DOHH2 (cell line): ENCODE results near the gene BMERB1.
A peak's percentile ranks its signal among the peaks of the same experiment; 100 is the strongest.

Source experiments
- H3F3A ChIP-seq: fragments of 200-600 bp; sonication (generic), shearing (Covaris generic); 2 replicates; pipeline ENCODE4 v1.6.0; 2016; ENCODE audit warnings: antibody characterized with exemption, mild to moderate bottlenecking; ENCODE audit not compliant: control insufficient read depth, insufficient read depth
- H3K27ac ChIP-seq: fragments of 200-600 bp; sonication (generic); 2 replicates; pipeline ENCODE4 v1.5.1; 2014; ENCODE audit warnings: low read depth, mild to moderate bottlenecking, low read length, moderate library complexity
- H3K27me3 ChIP-seq: fragments of 200-600 bp; sonication (generic); 2 replicates; pipeline ENCODE4 v1.6.1; 2014; ENCODE audit warnings: mild to moderate bottlenecking, low read length, mixed read lengths; ENCODE audit not compliant: control insufficient read depth
- H3K36me3 ChIP-seq: fragments of 200-600 bp; sonication (generic); 2 replicates; pipeline ENCODE4 v1.6.1; 2014; ENCODE audit warnings: mild to moderate bottlenecking, low read length, moderate library complexity, mixed read lengths; ENCODE audit not compliant: control insufficient read depth
- H3K4me1 ChIP-seq: fragments of 200-600 bp; sonication (generic); 2 replicates; pipeline ENCODE4 v1.6.1; 2014; ENCODE audit warnings: mild to moderate bottlenecking, low read length, mixed read lengths; ENCODE audit not compliant: control insufficient read depth
- H3K4me2 ChIP-seq: fragments of 200-600 bp; sonication (generic); 2 replicates; pipeline ENCODE4 v1.6.0; 2014; ENCODE audit warnings: mild to moderate bottlenecking, low read length, moderate library complexity
- H3K4me3 ChIP-seq: fragments of 200-600 bp; sonication (generic); 2 replicates; pipeline ENCODE4 v1.5.1; 2014; ENCODE audit warnings: mild to moderate bottlenecking, low read length, mixed read lengths
- H3K79me2 ChIP-seq: fragments of 200-600 bp; sonication (generic); 2 replicates; pipeline ENCODE4 v1.6.1; 2014; ENCODE audit warnings: mild to moderate bottlenecking, low read length, mixed read lengths; ENCODE audit not compliant: control insufficient read depth
- H3K9me2 ChIP-seq: fragments of 200-600 bp; sonication (generic); replicated peaks from 2 replicates; pipeline ENCODE4 v1.6.1; 2014; ENCODE audit warnings: mild to moderate bottlenecking, low read length, mixed read lengths; ENCODE audit not compliant: control insufficient read depth
- H3K9me3 ChIP-seq: fragments of 200-600 bp; sonication (generic); 2 replicates; pipeline ENCODE4 v1.6.1; 2014; ENCODE audit warnings: antibody characterized with exemption, low read length, mixed read lengths; ENCODE audit not compliant: control insufficient read depth, insufficient read depth
- H4K20me1 ChIP-seq: fragments of 200-600 bp; sonication (generic); 2 replicates; pipeline ENCODE4 v1.6.0; 2014; ENCODE audit warnings: low read depth, mild to moderate bottlenecking, antibody characterized with exemption, low read length, moderate library complexity; ENCODE audit not compliant: control insufficient read depth, insufficient read depth
- EZH2phosphoT487 ChIP-seq: fragments of 200-600 bp; sonication (generic); IDR thresholded peaks from 2 replicates; pipeline ENCODE4 v1.6.1; 2017; ENCODE audit warnings: borderline replicate concordance, mild to moderate bottlenecking, antibody characterized with exemption, low read length, moderate library complexity, mixed read lengths
- TF ChIP-seq, protein P1 (sequence below): fragments of 200-600 bp; sonication (generic); IDR thresholded peaks from one replicate; pipeline ENCODE4 v1.5.1; 2014; ENCODE audit warnings: antibody characterized with exemption, mild to moderate bottlenecking, low read depth, low read length; ENCODE audit not compliant: poor library complexity, severe bottlenecking

Gene BMERB1

DNA sequence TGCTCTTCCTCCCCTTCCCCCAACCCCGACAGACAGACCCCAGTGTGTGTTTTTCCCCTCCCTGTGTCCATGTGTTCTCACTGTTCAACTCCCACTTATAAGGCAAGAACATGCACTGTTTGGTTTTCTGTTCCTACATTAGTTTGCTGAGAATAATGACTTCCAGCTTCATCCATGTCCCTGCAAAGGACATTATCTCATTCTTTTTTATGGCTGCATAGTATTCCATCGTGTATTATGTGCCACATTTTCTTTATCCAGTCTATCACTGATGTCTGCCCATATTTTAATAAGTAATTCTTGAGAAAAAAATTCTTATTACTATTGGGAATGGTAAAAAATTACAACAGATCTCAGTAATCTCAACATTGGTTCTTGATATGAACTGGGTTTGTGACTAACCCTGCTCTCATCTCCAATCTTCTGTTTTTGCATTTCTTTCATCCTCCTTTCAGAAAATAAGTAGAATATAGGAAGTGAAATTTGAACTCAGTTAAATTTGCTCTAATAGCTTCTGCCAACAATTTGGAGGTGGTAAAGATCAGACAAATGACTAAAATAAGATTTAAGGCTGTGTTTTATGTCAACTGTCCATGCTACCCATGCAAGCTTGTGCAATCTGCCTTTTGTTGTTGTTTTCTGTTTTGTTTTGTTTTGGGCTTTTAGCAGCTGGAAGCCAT, 197.5 kb downstream of the BMERB1 start:
- Histone ChIP-seq H3K9me2 (no peaks in the 10 kb centered on the region), H3K36me3 (peaks cover 88% of the 10 kb centered on the region), H3K79me2 (peaks cover 74% of the 10 kb centered on the region), H3K27ac (peak overlapping the region; percentile 56), H3K4me2 (peak overlapping the region; percentile 52), H3F3A (peaks cover 11% of the 10 kb centered on the region), H3K4me1 (peaks cover 53% of the 10 kb centered on the region), H3K4me3 (peak overlapping the region; percentile 37), H3K27me3 (no peaks in the 10 kb centered on the region), H3K9me3 (no peaks in the 10 kb centered on the region), H4K20me1 (no peaks in the 10 kb centered on the region)
- no peak for TF ChIP-seq EZH2phosphoT487
- TF ChIP-seq, protein P1, sequence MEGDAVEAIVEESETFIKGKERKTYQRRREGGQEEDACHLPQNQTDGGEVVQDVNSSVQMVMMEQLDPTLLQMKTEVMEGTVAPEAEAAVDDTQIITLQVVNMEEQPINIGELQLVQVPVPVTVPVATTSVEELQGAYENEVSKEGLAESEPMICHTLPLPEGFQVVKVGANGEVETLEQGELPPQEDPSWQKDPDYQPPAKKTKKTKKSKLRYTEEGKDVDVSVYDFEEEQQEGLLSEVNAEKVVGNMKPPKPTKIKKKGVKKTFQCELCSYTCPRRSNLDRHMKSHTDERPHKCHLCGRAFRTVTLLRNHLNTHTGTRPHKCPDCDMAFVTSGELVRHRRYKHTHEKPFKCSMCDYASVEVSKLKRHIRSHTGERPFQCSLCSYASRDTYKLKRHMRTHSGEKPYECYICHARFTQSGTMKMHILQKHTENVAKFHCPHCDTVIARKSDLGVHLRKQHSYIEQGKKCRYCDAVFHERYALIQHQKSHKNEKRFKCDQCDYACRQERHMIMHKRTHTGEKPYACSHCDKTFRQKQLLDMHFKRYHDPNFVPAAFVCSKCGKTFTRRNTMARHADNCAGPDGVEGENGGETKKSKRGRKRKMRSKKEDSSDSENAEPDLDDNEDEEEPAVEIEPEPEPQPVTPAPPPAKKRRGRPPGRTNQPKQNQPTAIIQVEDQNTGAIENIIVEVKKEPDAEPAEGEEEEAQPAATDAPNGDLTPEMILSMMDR = no peak

DNA sequence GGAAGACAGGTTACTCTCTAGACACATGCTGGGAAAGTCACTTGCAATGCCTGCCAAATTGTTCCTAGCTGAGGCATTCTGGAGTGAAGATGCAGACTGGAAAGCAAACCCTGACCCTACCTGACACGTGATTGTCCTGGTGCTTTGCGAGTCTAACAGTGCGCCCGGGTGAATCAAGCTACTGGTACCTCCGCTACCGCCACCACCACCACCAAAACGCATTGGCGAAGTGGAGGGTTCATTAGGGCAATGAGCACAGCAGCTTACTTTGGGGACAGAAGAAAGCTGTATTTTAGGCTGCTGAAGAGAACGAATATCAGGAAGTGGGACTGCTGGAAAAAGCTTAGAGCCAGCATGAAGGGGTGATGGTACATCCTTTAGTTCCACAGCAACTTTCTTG, 201.5 kb downstream of the BMERB1 start:
- Histone ChIP-seq H3K9me3 (no peaks in the 10 kb centered on the region), H3K4me1 (peaks cover 93% of the 10 kb centered on the region), H3K4me3 (peak overlapping the region; percentile 82), H4K20me1 (no peaks in the 10 kb centered on the region), H3K9me2 (no peaks in the 10 kb centered on the region), H3K4me2 (peak overlapping the region; percentile 94), H3K36me3 (peaks cover 78% of the 10 kb centered on the region), H3K27ac (peak overlapping the region; percentile 95), H3F3A (peaks cover 42% of the 10 kb centered on the region), H3K27me3 (no peaks in the 10 kb centered on the region), H3K79me2 (peaks cover 79% of the 10 kb centered on the region)
- no peak for TF ChIP-seq EZH2phosphoT487
- TF ChIP-seq, protein P1 = no peak

DNA sequence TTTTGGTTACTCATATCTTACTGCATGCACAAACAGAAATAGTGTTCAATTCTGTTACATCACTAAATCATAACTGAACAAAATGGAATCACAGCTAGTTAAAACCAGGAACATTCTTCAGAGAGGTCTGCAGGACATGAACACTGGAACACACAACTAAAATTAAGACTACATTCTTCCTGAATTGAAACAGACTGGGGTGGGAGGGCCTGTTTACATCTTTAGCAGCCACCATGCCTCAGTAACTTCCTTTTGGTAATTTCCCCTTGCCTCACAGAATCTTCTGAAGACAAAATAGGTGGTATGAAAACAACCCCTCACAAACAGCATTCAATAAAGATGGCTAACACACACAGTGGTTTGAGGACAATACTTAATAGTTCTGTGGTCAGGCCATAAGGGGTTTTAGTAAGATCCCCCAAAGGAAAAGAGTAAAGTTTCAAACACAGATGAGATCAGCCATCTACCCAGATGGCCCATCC, 202.0 kb downstream of the BMERB1 start:
- no peak for TF ChIP-seq EZH2phosphoT487
- TF ChIP-seq, protein P1 = no peak
- Histone ChIP-seq H3K79me2 (peaks cover 85% of the 10 kb centered on the region), H3K9me2 (no peaks in the 10 kb centered on the region), H3K4me1 (peaks cover 98% of the 10 kb centered on the region), H3K27me3 (no peaks in the 10 kb centered on the region), H3K9me3 (no peaks in the 10 kb centered on the region), H3K4me2 (peak overlapping the region; percentile 94), H3K27ac (peak overlapping the region; percentile 95), H3F3A (peaks cover 47% of the 10 kb centered on the region), H3K4me3 (peak overlapping the region; percentile 82), H4K20me1 (no peaks in the 10 kb centered on the region), H3K36me3 (peaks cover 75% of the 10 kb centered on the region)
